GM12864 (cell line): ENCODE measurements around the gene SUN1.

ENCODE experiments used
- DNase-seq: peaks from one replicate; pipeline ENCODE4 v3.0.0-alpha.2; 2011; ENCODE audit warnings: low read depth
- H3K4me3 ChIP-seq: 2 replicates; pipeline ENCODE4 v1.5.1; 2011; ENCODE audit warnings: mild to moderate bottlenecking, low read depth, low read length, control low read depth
- CTCF ChIP-seq: IDR thresholded peaks from 2 replicates; pipeline ENCODE4 v1.5.1; 2011; ENCODE audit warnings: low read depth, mild to moderate bottlenecking, moderate library complexity, low read length, control low read depth, inconsistent platforms; ENCODE audit errors: missing control alignments

SUN1 gene

GRCh38 chr7:873367-874002, 41.2 kb downstream of the SUN1 start:
- TF ChIP-seq CTCF: peak; percentile 98
- H3K4me3 ChIP-seq: no peak overlapping the region
- peak; percentile 49 for DNase-seq

GRCh38 chr7:874031-874749, 41.9 kb downstream of the SUN1 start:
- no peak for DNase-seq
- TF ChIP-seq CTCF: no peak
- no peak overlapping the region for H3K4me3 ChIP-seq

- no peak for TF ChIP-seq CTCF
- no peak overlapping the region for H3K4me3 ChIP-seq
- no peak for DNase-seq
Measured at GRCh38 chr7:875051-875450, 42.8 kb downstream of the SUN1 start.

- peak overlapping the region; percentile 31 for H3K4me3 ChIP-seq
- no peak for DNase-seq
- no peak for TF ChIP-seq CTCF
Measured at GRCh38 chr7:875476-876076, 43.3 kb downstream of the SUN1 start.

GRCh38 chr7:876077-876971, 44.0 kb downstream of the SUN1 start, which contains the start of gene GET4:
Gene GET4, plus strand, starts transcription at chr7:876554. Its CDS starts 92 bp downstream, at chr7:876646.
- DNase-seq: peak; percentile 78
- H3K4me3 ChIP-seq: peak within 1 kb of the TSS; percentile 97
- peak; percentile 11 for TF ChIP-seq CTCF

GRCh38 chr7:876972-877311, 44.7 kb downstream of the SUN1 start:
- no peak for DNase-seq
- TF ChIP-seq CTCF: no peak
- H3K4me3 ChIP-seq: peak overlapping the region; percentile 97
